AG04449 (cell line): Measurements from ENCODE around the gene SLC26A4.
A peak's percentile ranks its signal among the peaks of the same experiment; 100 is the strongest.

Experiments
- CTCF ChIA-PET: fragments of 350-600 bp; formaldehyde crosslinking; extraction: SDS; loops from one replicate; lab custom pipeline; 2021; ENCODE audit warnings: antibody characterized with exemption; lab: Yijun Ruan, JAX
- POLR2A ChIA-PET: fragments of 400-600, 350-600 bp; formaldehyde crosslinking; extraction: SDS; loops from one replicate; lab custom pipeline; 2020; ENCODE audit warnings: antibody characterized with exemption, inconsistent platforms; lab: Yijun Ruan, JAX
- DNase-seq: peaks from one replicate; pipeline ENCODE4 v3.0.0-alpha.2; 2010; ENCODE audit warnings: low read depth, low spot score
- H3K4me3 ChIP-seq: 2 replicates; pipeline ENCODE4 v1.5.1; 2011; ENCODE audit warnings: low read depth, mild to moderate bottlenecking, control low read depth, low read length
- CTCF ChIP-seq: IDR thresholded peaks from one replicate; pipeline ENCODE4 v1.5.1; 2011; ENCODE audit warnings: mild to moderate bottlenecking, moderate library complexity, low read length, control low read depth, inconsistent platforms; ENCODE audit not compliant: insufficient read depth; ENCODE audit errors: missing control alignments

SLC26A4 gene

GRCh38 chr7:107661865-107662379 is 1.3 kb downstream of the SLC26A4 start:
- ChIA-PET POLR2A (no interaction called here), CTCF (interaction anchor here (1.0 kb wide), 2 partner anchors 95 to 199 kb away, joined by 3 to 4 read pairs; no protein-coding TSS in a partner anchor)
- DNase-seq: no peak
- peak overlapping the region; percentile 56 for H3K4me3 ChIP-seq
- TF ChIP-seq CTCF: no peak

- ChIA-PET CTCF (no interaction called here), POLR2A (no interaction called here)
- DNase-seq: no peak
- H3K4me3 ChIP-seq: no peak overlapping the region
- TF ChIP-seq CTCF: no peak
These were observed 2.6 kb downstream of the SLC26A4 start for GRCh38 chr7:107663196-107663595.

- ChIA-PET CTCF (no interaction called here), POLR2A (no interaction called here)
- DNase-seq: no peak
- H3K4me3 ChIP-seq: no peak overlapping the region
- no peak for TF ChIP-seq CTCF
These were observed 6.2 kb downstream of the SLC26A4 start for GRCh38 chr7:107666790-107667189.

- TF ChIP-seq CTCF: no peak
- no peak for DNase-seq
- ChIA-PET POLR2A (no interaction called here), CTCF (no interaction called here)
- no peak overlapping the region for H3K4me3 ChIP-seq
These were observed 6.7 kb downstream of the SLC26A4 start for GRCh38 chr7:107667341-107667740.

GRCh38 chr7:107668296-107668695 is 7.7 kb downstream of the SLC26A4 start:
- no peak for DNase-seq
- POLR2A ChIA-PET: no interaction called here
- TF ChIP-seq CTCF: no peak
- H3K4me3 ChIP-seq: no peak overlapping the region
- CTCF ChIA-PET: no interaction called here

- no peak for DNase-seq
- no peak overlapping the region for H3K4me3 ChIP-seq
- ChIA-PET CTCF (no interaction called here), POLR2A (no interaction called here)
- no peak for TF ChIP-seq CTCF
These were observed 11.6 kb downstream of the SLC26A4 start for GRCh38 chr7:107672183-107672582.
